Mesenchymal stem cell (in vitro differentiated cells and primary cell): Measurements from ENCODE around the gene PSTPIP1.

Experiments used
- DNase-seq: peaks from one replicate; pipeline ENCODE4 v3.0.0-alpha.2; 2013
- H2AFZ ChIP-seq: one replicate; pipeline ENCODE4 v1.6.1; 2013; ENCODE audit warnings: low read depth, mild to moderate bottlenecking, control low read depth, inconsistent platforms, low read length, moderate library complexity
- H2AK5ac ChIP-seq: 2 replicates; pipeline ENCODE4 v1.6.1; 2013; ENCODE audit warnings: low read length, moderate library complexity, mild to moderate bottlenecking, inconsistent platforms; ENCODE audit not compliant: severe bottlenecking
- H2BK120ac ChIP-seq: one replicate; pipeline ENCODE4 v1.6.1; 2013; ENCODE audit warnings: low read depth, mild to moderate bottlenecking, inconsistent platforms, low read length, moderate library complexity
- H2BK12ac ChIP-seq, 2 experiments: one replicate each; pipeline ENCODE4 v1.6.1; 2013; ENCODE audit warnings: inconsistent platforms in 2 of 2, low read length in 2 of 2, mild to moderate bottlenecking in 2 of 2, moderate library complexity in 2 of 2, control low read depth in 1 of 2
- H2BK15ac ChIP-seq: one replicate; pipeline ENCODE4 v1.6.1; 2013; ENCODE audit warnings: mild to moderate bottlenecking, low read depth, inconsistent platforms; ENCODE audit not compliant: poor library complexity, severe bottlenecking
- H2BK5ac ChIP-seq: 2 replicates; pipeline ENCODE4 v1.6.1; 2013; ENCODE audit warnings: low read depth, mild to moderate bottlenecking, low read length, control low read depth, inconsistent platforms; ENCODE audit not compliant: poor library complexity, severe bottlenecking
- H3K14ac ChIP-seq, 2 experiments: one replicate each; pipeline ENCODE4 v1.6.1; 2013; ENCODE audit warnings: inconsistent platforms in 2 of 2, low read length in 2 of 2, control low read depth in 1 of 2, mild to moderate bottlenecking in 1 of 2, moderate library complexity in 1 of 2
- H3K18ac ChIP-seq, 2 experiments: one replicate each; pipeline ENCODE4 v1.6.1; 2013; ENCODE audit warnings: inconsistent platforms in 2 of 2, low read length in 2 of 2, control low read depth in 1 of 2, low read depth in 1 of 2, mild to moderate bottlenecking in 1 of 2
- H3K23ac ChIP-seq, 2 experiments: one replicate each; pipeline ENCODE4 v1.6.1; 2013; ENCODE audit warnings: inconsistent platforms in 2 of 2, low read length in 2 of 2, mild to moderate bottlenecking in 2 of 2, moderate library complexity in 2 of 2, control low read depth in 1 of 2
- H3K27ac ChIP-seq: 2 replicates; pipeline ENCODE4 v1.5.1; 2013; ENCODE audit warnings: mild to moderate bottlenecking, moderate library complexity, low read length, control low read depth, inconsistent platforms; ENCODE audit not compliant: poor library complexity, severe bottlenecking
- H3K27me3 ChIP-seq, 2 experiments: 2 replicates each; pipeline versions ENCODE4 v1.6.1 to v1.7.0; 2013; ENCODE audit warnings: low read length in 2 of 2, mild to moderate bottlenecking in 2 of 2, moderate library complexity in 2 of 2, control low read depth in 1 of 2, inconsistent platforms in 1 of 2; ENCODE audit not compliant: control insufficient read depth in 1 of 2, insufficient read depth in 1 of 2
- H3K36me3 ChIP-seq, 2 experiments: 2 replicates each; pipeline versions ENCODE4 v1.6.1 to v1.7.0; 2013; ENCODE audit warnings: low read length in 2 of 2, control low read depth in 1 of 2, inconsistent platforms in 1 of 2, low read depth in 1 of 2, mild to moderate bottlenecking in 1 of 2; ENCODE audit not compliant: insufficient read depth in 2 of 2, control insufficient read depth in 1 of 2
- H3K4ac ChIP-seq, 2 experiments: one replicate each; pipeline ENCODE4 v1.6.1; 2013; ENCODE audit warnings: inconsistent platforms in 2 of 2, low read length in 2 of 2, mild to moderate bottlenecking in 2 of 2, moderate library complexity in 2 of 2, control low read depth in 1 of 2, low read depth in 1 of 2
- H3K4me1 ChIP-seq: 2 replicates; pipeline ENCODE4 v1.6.1; 2013; ENCODE audit warnings: low read depth, low read length, control low read depth; ENCODE audit not compliant: control insufficient read depth, insufficient read depth
- H3K4me2 ChIP-seq: 2 replicates; pipeline ENCODE4 v1.6.1; 2013; ENCODE audit warnings: low read length, mild to moderate bottlenecking, inconsistent platforms; ENCODE audit not compliant: poor library complexity, severe bottlenecking
- H3K4me3 ChIP-seq, 2 experiments: 2 replicates each; pipeline versions ENCODE4 v1.5.1 to v1.7.0; 2013; ENCODE audit warnings: low read length in 2 of 2, mild to moderate bottlenecking in 2 of 2, control low read depth in 1 of 2, low read depth in 1 of 2; ENCODE audit not compliant: insufficient read depth in 1 of 2
- H3K79me1 ChIP-seq: replicated peaks from 2 replicates; pipeline ENCODE4 v1.6.1; 2013; ENCODE audit warnings: mild to moderate bottlenecking, control low read depth, low read length, inconsistent platforms; ENCODE audit not compliant: poor library complexity, severe bottlenecking
- H3K9ac ChIP-seq: 2 replicates; pipeline ENCODE4 v1.7.0; 2013; ENCODE audit warnings: mild to moderate bottlenecking, low read length, moderate library complexity
- H3K9me3 ChIP-seq: 2 replicates; pipeline ENCODE4 v1.7.0; 2013; ENCODE audit warnings: mild to moderate bottlenecking, low read length; ENCODE audit not compliant: control insufficient read depth
- H4K8ac ChIP-seq: one replicate; pipeline ENCODE4 v1.6.1; 2013; ENCODE audit warnings: inconsistent platforms, mild to moderate bottlenecking, low read length, moderate library complexity
- H4K91ac ChIP-seq: one replicate; pipeline ENCODE4 v1.6.1; 2013; ENCODE audit warnings: mild to moderate bottlenecking, low read length, inconsistent platforms
- WGBS: methylation state at CpG from one replicate; pipeline ENCODE4 v1.1.7; 2013; ENCODE audit warnings: mixed read lengths; 5-methylcytosine and 5-hydroxymethylcytosine counted together

The PSTPIP1 gene

GRCh38 chr15:76979331-76979925 lies 15.5 kb upstream of the PSTPIP1 start:
- H3K36me3 ChIP-seq: no peaks in the 10 kb centered on the region
- peaks cover 7% of the 10 kb centered on the region for H3K9me3 ChIP-seq
- peaks cover 3% of the 10 kb centered on the region for H3K4me1 ChIP-seq
- WGBS: 94% methylated on average over 23 of the region's 23 CpGs
- H2BK120ac ChIP-seq: no peak overlapping the region
- no peaks in the 10 kb centered on the region for H3K79me1 ChIP-seq
- H3K4me2 ChIP-seq: no peak overlapping the region
- no peak overlapping the region for H3K23ac ChIP-seq
- no peak overlapping the region for H2BK12ac ChIP-seq
- H3K9ac ChIP-seq: no peak overlapping the region
- no peak overlapping the region for H2BK15ac ChIP-seq
- no peak for DNase-seq
- no peak overlapping the region for H3K4me3 ChIP-seq
- peaks cover 24 to 30% of the 10 kb centered on the region in 2 experiments for H3K27me3 ChIP-seq
- no peak overlapping the region for H2BK5ac ChIP-seq
- H3K14ac ChIP-seq: no peak overlapping the region
- H2AK5ac ChIP-seq: no peak overlapping the region
- H3K18ac ChIP-seq: no peak overlapping the region
- no peak overlapping the region for H3K27ac ChIP-seq
- H4K91ac ChIP-seq: no peak overlapping the region
- no peak overlapping the region for H4K8ac ChIP-seq
- no peak overlapping the region for H3K4ac ChIP-seq
- H2AFZ ChIP-seq: no peak overlapping the region

GRCh38 chr15:76979996-76980520 lies 14.9 kb upstream of the PSTPIP1 start:
- Histone ChIP-seq H3K27me3 (peaks cover 18 to 25% of the 10 kb centered on the region in 2 experiments), H2BK5ac (no peak overlapping the region), H3K4me1 (peaks cover 3% of the 10 kb centered on the region), H2AK5ac (no peak overlapping the region), H4K91ac (no peak overlapping the region), H2BK12ac (no peak overlapping the region), H3K4me2 (no peak overlapping the region), H3K9ac (no peak overlapping the region), H3K23ac (no peak overlapping the region), H3K79me1 (no peaks in the 10 kb centered on the region), H2BK120ac (no peak overlapping the region), H3K36me3 (no peaks in the 10 kb centered on the region), H2BK15ac (no peak overlapping the region), H3K27ac (no peak overlapping the region), H3K4me3 (no peak overlapping the region), H3K9me3 (peaks cover 7% of the 10 kb centered on the region), H2AFZ (no peak overlapping the region), H3K18ac (no peak overlapping the region), H3K4ac (no peak overlapping the region), H3K14ac (no peak overlapping the region), H4K8ac (no peak overlapping the region)
- WGBS: 75% methylated on average over 7 of the region's 7 CpGs
- DNase-seq: no peak

- Histone ChIP-seq H3K23ac (no peak overlapping the region), H2BK15ac (no peak overlapping the region), H2AK5ac (no peak overlapping the region), H3K4ac (no peak overlapping the region), H3K4me1 (peaks cover 3% of the 10 kb centered on the region), H3K27me3 (peaks cover 0 to 16% of the 10 kb centered on the region in 2 experiments), H2BK120ac (no peak overlapping the region), H3K18ac (no peak overlapping the region), H4K8ac (no peak overlapping the region), H3K14ac (no peak overlapping the region), H3K4me3 (no peak overlapping the region), H2BK12ac (no peak overlapping the region), H2BK5ac (no peak overlapping the region), H2AFZ (no peak overlapping the region), H3K4me2 (no peak overlapping the region), H3K9ac (no peak overlapping the region), H3K27ac (no peak overlapping the region), H3K79me1 (no peaks in the 10 kb centered on the region), H3K9me3 (peaks cover 7% of the 10 kb centered on the region), H3K36me3 (no peaks in the 10 kb centered on the region), H4K91ac (no peak overlapping the region)
- DNase-seq: no peak
- 92% methylated on average over 9 of the region's 9 CpGs for WGBS
These were observed 12.6 kb upstream of the PSTPIP1 start for GRCh38 chr15:76982356-76982755.

- H3K4me1 ChIP-seq: peaks cover 3% of the 10 kb centered on the region
- H3K36me3 ChIP-seq: no peaks in the 10 kb centered on the region
- WGBS: 93% methylated on average over 6 of the region's 6 CpGs
- H3K9me3 ChIP-seq: peaks cover 7% of the 10 kb centered on the region
- no peak overlapping the region for H3K9ac ChIP-seq
- H3K14ac ChIP-seq: no peak overlapping the region
- no peaks in the 10 kb centered on the region for H3K79me1 ChIP-seq
- peaks cover 0 to 16% of the 10 kb centered on the region in 2 experiments for H3K27me3 ChIP-seq
- no peak overlapping the region for H3K4ac ChIP-seq
- H2AK5ac ChIP-seq: no peak overlapping the region
- H3K18ac ChIP-seq: no peak overlapping the region
- H4K91ac ChIP-seq: no peak overlapping the region
- H3K4me3 ChIP-seq: no peak overlapping the region
- H3K4me2 ChIP-seq: no peak overlapping the region
- H2AFZ ChIP-seq: no peak overlapping the region
- H3K23ac ChIP-seq: no peak overlapping the region
- no peak overlapping the region for H2BK12ac ChIP-seq
- no peak overlapping the region for H2BK5ac ChIP-seq
- no peak overlapping the region for H4K8ac ChIP-seq
- no peak for DNase-seq
- no peak overlapping the region for H2BK120ac ChIP-seq
- no peak overlapping the region for H2BK15ac ChIP-seq
- no peak overlapping the region for H3K27ac ChIP-seq
These were observed 12.2 kb upstream of the PSTPIP1 start for GRCh38 chr15:76982756-76983155.
